Measurements from ENCODE around the gene S100A7A. TPM values are rescaled to one million over a fixed set of nuclear protein-coding genes. Genes with fewer than 3 reads are reported as not detected.

S100A7A gene
- polyA plus RNA-seq, 1 of the 3 experiments (the other 2 are of a cell fraction), result not detected

DNA sequence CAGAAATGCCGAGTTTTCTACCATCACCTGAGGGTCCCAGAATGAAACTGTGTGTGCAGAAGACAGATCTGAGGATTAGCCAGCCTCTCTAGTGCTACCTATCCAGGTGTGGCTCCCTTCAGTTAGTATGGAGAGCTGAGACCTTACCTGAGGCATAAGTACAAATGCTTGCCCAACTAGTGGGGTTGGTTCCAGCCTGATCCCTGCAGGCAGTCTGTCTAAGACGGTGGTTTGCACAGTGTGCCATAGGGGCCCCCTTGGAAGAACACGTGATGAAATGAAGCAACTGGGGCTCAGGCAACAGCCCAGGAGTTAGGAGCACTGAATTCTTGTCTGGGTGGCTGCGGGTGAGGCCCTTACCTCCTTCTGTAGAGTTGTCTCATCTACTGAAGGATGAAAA, 15.6 kb downstream of the S100A7A start:
- DNase-seq, result no peak
- Histone ChIP-seq H3K79me2 (ENCODE audit: insufficient read depth) (no peaks in the 10 kb centered on the region), H3K9me3 (no peaks in the 10 kb centered on the region), H4K20me1 (ENCODE audit: insufficient read depth) (no peaks in the 10 kb centered on the region), H3F3A (replicated peaks; ENCODE audit: insufficient read depth) (no peaks in the 10 kb centered on the region), H2AFZ (ENCODE audit: low read depth) (no peak overlapping the region), H3K36me3 (replicated peaks in 1 of 2; ENCODE audit: control insufficient read depth in 1 of 2, insufficient read depth in 2 of 2, low read length in 1 of 2) (no peaks in the 10 kb centered on the region), H3K27me3 (ENCODE audit: insufficient read depth) (peaks cover 12% of the 10 kb centered on the region; the same call in 1 of the 2 replicates), H3K4me1 (ENCODE audit: control insufficient read depth in 1 of 2, insufficient read depth in 2 of 2, low read depth in 1 of 2, low read length in 1 of 2) (no peaks in the 10 kb centered on the region), H3K4me3 (ENCODE audit: low read depth in 2 of 2, low read length in 1 of 2) (no peak overlapping the region), H3K27ac (ENCODE audit: low read depth in 2 of 2, low read length in 1 of 2) (no peak overlapping the region), H3K9me2 (no peaks in the 10 kb centered on the region), H3K4me2 (no peak overlapping the region), H3K9ac (no peak overlapping the region)
- ChIA-PET POLR2A (no interaction called here), CTCF (no interaction called here)
- WGBS (ENCODE audit: low lambda C conversion rate), result 0% methylated on average over 4 of the region's 4 CpGs
- TF ChIP-seq JUND (IDR thresholded peaks at IDR 0.05), result no peak
- TF ChIP-seq, protein P1, sequence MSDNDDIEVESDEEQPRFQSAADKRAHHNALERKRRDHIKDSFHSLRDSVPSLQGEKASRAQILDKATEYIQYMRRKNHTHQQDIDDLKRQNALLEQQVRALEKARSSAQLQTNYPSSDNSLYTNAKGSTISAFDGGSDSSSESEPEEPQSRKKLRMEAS (IDR thresholded peaks at IDR 0.05; ENCODE audit: low read depth), result no peak
- TF ChIP-seq, protein P2, sequence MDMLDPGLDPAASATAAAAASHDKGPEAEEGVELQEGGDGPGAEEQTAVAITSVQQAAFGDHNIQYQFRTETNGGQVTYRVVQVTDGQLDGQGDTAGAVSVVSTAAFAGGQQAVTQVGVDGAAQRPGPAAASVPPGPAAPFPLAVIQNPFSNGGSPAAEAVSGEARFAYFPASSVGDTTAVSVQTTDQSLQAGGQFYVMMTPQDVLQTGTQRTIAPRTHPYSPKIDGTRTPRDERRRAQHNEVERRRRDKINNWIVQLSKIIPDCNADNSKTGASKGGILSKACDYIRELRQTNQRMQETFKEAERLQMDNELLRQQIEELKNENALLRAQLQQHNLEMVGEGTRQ (IDR thresholded peaks at IDR 0.05; ENCODE audit: borderline replicate concordance, low read depth, low read length), result no peak
- no peak for TF ChIP-seq SIN3A (IDR thresholded peaks at IDR 0.05; ENCODE audit: borderline replicate concordance, low read depth, low read length)
- TF ChIP-seq, protein P3, sequence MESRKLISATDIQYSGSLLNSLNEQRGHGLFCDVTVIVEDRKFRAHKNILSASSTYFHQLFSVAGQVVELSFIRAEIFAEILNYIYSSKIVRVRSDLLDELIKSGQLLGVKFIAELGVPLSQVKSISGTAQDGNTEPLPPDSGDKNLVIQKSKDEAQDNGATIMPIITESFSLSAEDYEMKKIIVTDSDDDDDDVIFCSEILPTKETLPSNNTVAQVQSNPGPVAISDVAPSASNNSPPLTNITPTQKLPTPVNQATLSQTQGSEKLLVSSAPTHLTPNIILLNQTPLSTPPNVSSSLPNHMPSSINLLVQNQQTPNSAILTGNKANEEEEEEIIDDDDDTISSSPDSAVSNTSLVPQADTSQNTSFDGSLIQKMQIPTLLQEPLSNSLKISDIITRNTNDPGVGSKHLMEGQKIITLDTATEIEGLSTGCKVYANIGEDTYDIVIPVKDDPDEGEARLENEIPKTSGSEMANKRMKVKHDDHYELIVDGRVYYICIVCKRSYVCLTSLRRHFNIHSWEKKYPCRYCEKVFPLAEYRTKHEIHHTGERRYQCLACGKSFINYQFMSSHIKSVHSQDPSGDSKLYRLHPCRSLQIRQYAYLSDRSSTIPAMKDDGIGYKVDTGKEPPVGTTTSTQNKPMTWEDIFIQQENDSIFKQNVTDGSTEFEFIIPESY (IDR thresholded peaks at IDR 0.05; ENCODE audit: borderline replicate concordance, low read depth), result no peak
- TF ChIP-seq GATA2 (CRISPR knock-in tag; IDR thresholded peaks at IDR 0.05), result no peak
- no peak for TF ChIP-seq MEF2A (IDR thresholded peaks at IDR 0.05; ENCODE audit: borderline replicate concordance, low read depth)
- TF ChIP-seq TCF12 (IDR thresholded peaks at IDR 0.05), result no peak
- no peak for TF ChIP-seq ELF1 (IDR thresholded peaks at IDR 0.05)
- TF ChIP-seq FOXJ3 (CRISPR knock-in tag; IDR thresholded peaks at IDR 0.05), result no peak
- no peak for TF ChIP-seq FOSL2 (IDR thresholded peaks at IDR 0.05; ENCODE audit: borderline replicate concordance, low read depth)
- TF ChIP-seq SMC3 (IDR thresholded peaks at IDR 0.05; ENCODE audit: low read depth, low read length), result no peak
- no peak for TF ChIP-seq RCOR1 (IDR thresholded peaks at IDR 0.05; ENCODE audit: low read length)
- TF ChIP-seq, protein P4, sequence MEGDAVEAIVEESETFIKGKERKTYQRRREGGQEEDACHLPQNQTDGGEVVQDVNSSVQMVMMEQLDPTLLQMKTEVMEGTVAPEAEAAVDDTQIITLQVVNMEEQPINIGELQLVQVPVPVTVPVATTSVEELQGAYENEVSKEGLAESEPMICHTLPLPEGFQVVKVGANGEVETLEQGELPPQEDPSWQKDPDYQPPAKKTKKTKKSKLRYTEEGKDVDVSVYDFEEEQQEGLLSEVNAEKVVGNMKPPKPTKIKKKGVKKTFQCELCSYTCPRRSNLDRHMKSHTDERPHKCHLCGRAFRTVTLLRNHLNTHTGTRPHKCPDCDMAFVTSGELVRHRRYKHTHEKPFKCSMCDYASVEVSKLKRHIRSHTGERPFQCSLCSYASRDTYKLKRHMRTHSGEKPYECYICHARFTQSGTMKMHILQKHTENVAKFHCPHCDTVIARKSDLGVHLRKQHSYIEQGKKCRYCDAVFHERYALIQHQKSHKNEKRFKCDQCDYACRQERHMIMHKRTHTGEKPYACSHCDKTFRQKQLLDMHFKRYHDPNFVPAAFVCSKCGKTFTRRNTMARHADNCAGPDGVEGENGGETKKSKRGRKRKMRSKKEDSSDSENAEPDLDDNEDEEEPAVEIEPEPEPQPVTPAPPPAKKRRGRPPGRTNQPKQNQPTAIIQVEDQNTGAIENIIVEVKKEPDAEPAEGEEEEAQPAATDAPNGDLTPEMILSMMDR (IDR thresholded peaks at IDR 0.05), result no peak
- TF ChIP-seq, protein P5, sequence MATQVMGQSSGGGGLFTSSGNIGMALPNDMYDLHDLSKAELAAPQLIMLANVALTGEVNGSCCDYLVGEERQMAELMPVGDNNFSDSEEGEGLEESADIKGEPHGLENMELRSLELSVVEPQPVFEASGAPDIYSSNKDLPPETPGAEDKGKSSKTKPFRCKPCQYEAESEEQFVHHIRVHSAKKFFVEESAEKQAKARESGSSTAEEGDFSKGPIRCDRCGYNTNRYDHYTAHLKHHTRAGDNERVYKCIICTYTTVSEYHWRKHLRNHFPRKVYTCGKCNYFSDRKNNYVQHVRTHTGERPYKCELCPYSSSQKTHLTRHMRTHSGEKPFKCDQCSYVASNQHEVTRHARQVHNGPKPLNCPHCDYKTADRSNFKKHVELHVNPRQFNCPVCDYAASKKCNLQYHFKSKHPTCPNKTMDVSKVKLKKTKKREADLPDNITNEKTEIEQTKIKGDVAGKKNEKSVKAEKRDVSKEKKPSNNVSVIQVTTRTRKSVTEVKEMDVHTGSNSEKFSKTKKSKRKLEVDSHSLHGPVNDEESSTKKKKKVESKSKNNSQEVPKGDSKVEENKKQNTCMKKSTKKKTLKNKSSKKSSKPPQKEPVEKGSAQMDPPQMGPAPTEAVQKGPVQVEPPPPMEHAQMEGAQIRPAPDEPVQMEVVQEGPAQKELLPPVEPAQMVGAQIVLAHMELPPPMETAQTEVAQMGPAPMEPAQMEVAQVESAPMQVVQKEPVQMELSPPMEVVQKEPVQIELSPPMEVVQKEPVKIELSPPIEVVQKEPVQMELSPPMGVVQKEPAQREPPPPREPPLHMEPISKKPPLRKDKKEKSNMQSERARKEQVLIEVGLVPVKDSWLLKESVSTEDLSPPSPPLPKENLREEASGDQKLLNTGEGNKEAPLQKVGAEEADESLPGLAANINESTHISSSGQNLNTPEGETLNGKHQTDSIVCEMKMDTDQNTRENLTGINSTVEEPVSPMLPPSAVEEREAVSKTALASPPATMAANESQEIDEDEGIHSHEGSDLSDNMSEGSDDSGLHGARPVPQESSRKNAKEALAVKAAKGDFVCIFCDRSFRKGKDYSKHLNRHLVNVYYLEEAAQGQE (IDR thresholded peaks at IDR 0.05; ENCODE audit: low read depth, low read length), result no peak
- TF ChIP-seq NRF1 (IDR thresholded peaks at IDR 0.05; ENCODE audit: low read depth, low read length), result no peak
